Measurements from ENCODE around the gene RRAS2. TPM values are rescaled to one million over a fixed set of nuclear protein-coding genes. Genes with fewer than 3 reads are reported as not detected.
A peak's percentile ranks its signal among the peaks of the same experiment; 100 is the strongest.

The RRAS2 gene
- total RNA-seq, 2 experiments from 2014 or later: 41.4 to 43.7 TPM

- Mint-ChIP-seq H3K4me1 (peaks cover 41% of the 10 kb centered on the region), H3K36me3 (ENCODE audit: low read depth) (peaks cover 28% of the 10 kb centered on the region), H3K27ac (no peak overlapping the region), H3K4me3 (no peak overlapping the region), H3K27me3 (no peaks in the 10 kb centered on the region), H3K9me3 (peaks cover 16% of the 10 kb centered on the region)
- POLR2A ChIA-PET: no interaction called here
- DNase-seq: no peak
- CTCF ChIA-PET: interaction anchor here (0.6 to 1.9 kb wide), 4 partner anchors 11 to 22 kb away, joined by 3 to 5 read pairs (median 4); no protein-coding TSS in a partner anchor
Measured at GRCh38 chr11:14330881-14331280, 28.1 kb downstream of the RRAS2 start.

DNA sequence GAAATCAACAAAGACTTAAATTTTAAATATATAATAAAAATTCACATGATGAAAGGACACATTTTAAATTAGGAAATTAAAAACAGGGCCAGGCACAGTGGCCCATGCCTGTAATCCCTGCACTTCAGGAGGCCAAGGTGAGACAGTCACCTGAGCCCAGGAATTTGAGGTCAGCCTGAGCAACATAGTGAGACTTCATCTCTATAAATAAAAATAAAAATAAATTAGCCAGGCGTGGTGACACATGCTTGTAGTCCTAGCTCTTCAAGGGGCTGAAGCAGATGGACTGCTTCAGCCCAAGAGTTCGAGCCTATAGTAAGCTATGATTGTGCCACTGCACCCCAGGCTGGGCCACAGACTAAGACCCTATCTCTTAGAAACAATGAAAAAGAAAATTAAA lies 29.3 kb downstream of the RRAS2 start:
- CTCF ChIA-PET: interaction anchor here (1.0 to 1.9 kb wide), 2 partner anchors 8 to 16 kb away, joined by 4 read pairs; no protein-coding TSS in a partner anchor
- no peak overlapping the region for H3K27ac Mint-ChIP-seq
- H3K4me1 Mint-ChIP-seq: peaks cover 35% of the 10 kb centered on the region
- DNase-seq: no peak
- peaks cover 17% of the 10 kb centered on the region for H3K36me3 Mint-ChIP-seq (ENCODE audit: low read depth)
- POLR2A ChIA-PET: no interaction called here
- H3K9me3 Mint-ChIP-seq: peaks cover 4% of the 10 kb centered on the region
- H3K4me3 Mint-ChIP-seq: no peak overlapping the region
- no peaks in the 10 kb centered on the region for H3K27me3 Mint-ChIP-seq

DNA sequence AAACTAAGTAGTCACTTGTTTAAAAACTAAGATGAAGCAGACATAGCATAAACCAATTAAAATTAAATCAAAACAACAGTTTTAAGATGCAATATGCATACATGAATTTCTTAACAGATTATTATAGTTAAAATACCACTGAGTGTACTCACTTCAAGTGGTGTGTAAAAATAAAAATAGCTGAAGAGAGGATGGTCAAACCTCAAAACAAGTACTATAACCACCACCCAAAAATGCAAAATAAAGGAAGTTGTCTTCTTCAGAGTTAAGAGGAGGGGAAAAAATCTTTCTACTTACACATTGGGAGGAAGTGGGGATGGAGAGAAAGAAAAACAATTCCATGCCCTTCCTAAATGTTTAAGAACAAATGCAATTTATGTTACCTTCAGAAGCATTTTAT lies 31.9 kb downstream of the RRAS2 start:
- ChIA-PET CTCF (no interaction called here), POLR2A (no interaction called here)
- H3K9me3 Mint-ChIP-seq: peaks cover 2% of the 10 kb centered on the region
- H3K4me3 Mint-ChIP-seq: peak overlapping the region; percentile 22
- peaks cover 24% of the 10 kb centered on the region for H3K36me3 Mint-ChIP-seq (ENCODE audit: low read depth)
- peaks cover 49% of the 10 kb centered on the region for H3K4me1 Mint-ChIP-seq
- H3K27me3 Mint-ChIP-seq: no peaks in the 10 kb centered on the region
- H3K27ac Mint-ChIP-seq: peak overlapping the region; percentile 76
- no peak for DNase-seq

- Mint-ChIP-seq H3K27me3 (no peaks in the 10 kb centered on the region), H3K9me3 (no peaks in the 10 kb centered on the region), H3K4me3 (no peak overlapping the region), H3K36me3 (ENCODE audit: low read depth) (peaks cover 25% of the 10 kb centered on the region), H3K4me1 (peaks cover 71% of the 10 kb centered on the region), H3K27ac (no peak overlapping the region)
- no peak for DNase-seq
- CTCF ChIA-PET: no interaction called here
- POLR2A ChIA-PET: no interaction called here
Measured at GRCh38 chr11:14323118-14323676, 35.8 kb downstream of the RRAS2 start.

DNA sequence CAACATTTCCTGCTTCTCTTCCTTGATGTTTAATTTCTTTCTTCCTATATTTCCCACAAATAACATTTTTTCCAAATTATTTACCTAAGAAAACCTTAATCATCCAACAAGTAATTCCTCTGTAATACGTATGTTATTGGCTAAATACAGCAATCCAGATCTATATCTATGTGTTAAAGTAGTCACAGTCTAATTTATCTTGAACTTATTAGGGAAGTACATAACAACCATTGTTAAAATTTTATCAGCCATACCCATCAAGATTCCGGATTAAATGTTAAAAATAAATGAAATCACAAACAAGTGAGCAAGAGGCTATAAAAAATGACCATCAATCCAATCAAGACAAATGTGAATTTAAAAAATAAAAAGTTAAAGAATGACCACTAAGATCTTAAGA lies 36.5 kb downstream of the RRAS2 start:
- no peak for DNase-seq
- H3K4me3 Mint-ChIP-seq: no peak overlapping the region
- H3K36me3 Mint-ChIP-seq (ENCODE audit: low read depth): peaks cover 26% of the 10 kb centered on the region
- peaks cover 74% of the 10 kb centered on the region for H3K4me1 Mint-ChIP-seq
- H3K9me3 Mint-ChIP-seq: no peaks in the 10 kb centered on the region
- H3K27ac Mint-ChIP-seq: no peak overlapping the region
- ChIA-PET CTCF (interaction anchor here (1.7 kb wide), 1 partner anchor 8 kb away, joined by 4 read pairs; no protein-coding TSS in a partner anchor), POLR2A (no interaction called here)
- H3K27me3 Mint-ChIP-seq: no peaks in the 10 kb centered on the region

DNA sequence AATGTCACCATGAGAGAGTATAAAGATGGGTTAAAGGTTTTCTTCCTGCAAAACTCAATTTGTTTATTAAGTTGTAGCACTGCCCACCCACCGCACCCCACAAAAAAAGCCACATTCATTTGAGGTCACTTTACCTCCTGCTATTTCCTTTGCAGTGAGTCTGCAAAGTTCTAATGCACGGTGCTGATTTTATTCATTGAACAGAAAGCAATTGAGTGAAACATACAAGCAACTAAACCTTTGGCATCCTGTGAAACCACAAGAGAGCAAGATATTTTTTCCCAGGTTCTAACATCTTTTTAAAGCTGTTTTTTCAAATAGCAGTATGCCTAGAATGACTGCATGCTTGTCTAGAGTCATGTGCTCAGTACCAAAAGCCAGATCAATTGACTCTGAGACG lies 39.0 kb downstream of the RRAS2 start:
- H3K27ac Mint-ChIP-seq: peak overlapping the region; percentile 76
- peak overlapping the region; percentile 49 for H3K4me3 Mint-ChIP-seq
- peaks cover 68% of the 10 kb centered on the region for H3K4me1 Mint-ChIP-seq
- no peaks in the 10 kb centered on the region for H3K9me3 Mint-ChIP-seq
- ChIA-PET CTCF (interaction anchor here (0.7 to 1.6 kb wide), 5 partner anchors 12 to 54 kb away, joined by 3 to 5 read pairs (median 3); no protein-coding TSS in a partner anchor), POLR2A (interaction anchor here (0.6 kb wide), 1 partner anchor 13 kb away, joined by 3 read pairs; no protein-coding TSS in a partner anchor)
- peak; percentile 81 for DNase-seq
- peaks cover 32% of the 10 kb centered on the region for H3K36me3 Mint-ChIP-seq (ENCODE audit: low read depth)
- no peaks in the 10 kb centered on the region for H3K27me3 Mint-ChIP-seq

GRCh38 chr11:14318581-14318981 lies 40.4 kb downstream of the RRAS2 start:
- H3K27ac Mint-ChIP-seq: no peak overlapping the region
- peaks cover 30% of the 10 kb centered on the region for H3K36me3 Mint-ChIP-seq (ENCODE audit: low read depth)
- no peaks in the 10 kb centered on the region for H3K27me3 Mint-ChIP-seq
- no peak overlapping the region for H3K4me3 Mint-ChIP-seq
- DNase-seq: no peak
- H3K4me1 Mint-ChIP-seq: peaks cover 68% of the 10 kb centered on the region
- H3K9me3 Mint-ChIP-seq: no peaks in the 10 kb centered on the region
- POLR2A ChIA-PET: no interaction called here
- CTCF ChIA-PET: interaction anchor here (1.0 to 1.8 kb wide), 2 partner anchors 10 to 18 kb away, joined by 3 to 4 read pairs; no protein-coding TSS in a partner anchor

DNA sequence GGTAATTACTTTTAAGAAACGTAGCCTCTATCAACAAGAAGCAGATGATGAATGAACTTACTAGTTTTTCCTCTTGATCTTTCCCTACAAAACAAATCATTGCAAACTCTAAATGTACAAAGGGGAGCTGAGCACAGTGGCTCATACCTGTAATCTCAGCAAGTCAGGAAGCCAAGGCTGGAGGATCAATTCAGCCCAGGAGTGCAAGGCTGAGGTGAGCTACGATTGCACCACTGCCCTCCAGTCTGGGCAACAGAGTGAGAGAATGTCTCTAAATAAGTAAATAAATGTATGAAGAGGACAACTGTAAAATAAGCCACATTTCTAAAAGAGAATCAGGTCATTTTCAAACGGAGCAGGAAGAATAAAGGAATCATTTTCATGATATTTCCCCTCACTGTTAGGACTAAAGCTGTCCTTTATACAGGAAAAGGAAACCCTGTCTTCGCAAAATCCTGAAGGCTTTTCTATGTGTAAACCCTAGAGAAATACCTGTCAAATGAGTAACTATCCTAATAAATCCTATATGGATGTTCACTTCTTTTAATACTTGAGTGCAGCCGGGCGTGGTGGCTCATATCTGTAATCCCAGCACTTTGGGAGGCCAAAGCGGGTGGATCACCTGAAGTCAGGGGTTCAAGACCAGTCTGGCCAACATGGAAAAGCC lies 41.2 kb downstream of the RRAS2 start:
- Mint-ChIP-seq H3K4me3 (no peak overlapping the region), H3K36me3 (ENCODE audit: low read depth) (peaks cover 26% of the 10 kb centered on the region), H3K27ac (peak overlapping the region; percentile 25), H3K27me3 (no peaks in the 10 kb centered on the region), H3K4me1 (peaks cover 68% of the 10 kb centered on the region), H3K9me3 (no peaks in the 10 kb centered on the region)
- DNase-seq: no peak
- POLR2A ChIA-PET: no interaction called here
- CTCF ChIA-PET: interaction anchor here (1.0 to 1.8 kb wide), 2 partner anchors 9 to 17 kb away, joined by 3 to 4 read pairs; no protein-coding TSS in a partner anchor

DNA sequence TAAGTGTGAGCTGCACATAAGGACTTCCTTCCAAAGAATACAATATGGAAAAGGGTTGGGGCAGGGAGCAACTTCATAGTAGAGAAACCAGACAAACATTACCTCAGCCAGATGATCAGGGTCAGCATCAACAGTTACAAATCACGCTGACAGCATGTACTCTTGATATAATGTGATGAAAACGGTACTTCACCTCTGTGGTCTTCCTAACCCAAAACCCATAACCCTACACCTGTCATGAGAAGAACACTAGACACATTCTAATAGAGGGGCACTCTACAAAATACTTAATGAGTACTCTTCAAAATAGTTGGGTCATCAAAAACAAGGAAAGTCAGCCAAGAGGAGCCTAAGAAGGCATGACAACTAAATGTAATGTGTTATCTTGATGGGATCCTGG lies 43.9 kb downstream of the RRAS2 start:
- no peak overlapping the region for H3K27ac Mint-ChIP-seq
- POLR2A ChIA-PET: no interaction called here

GRCh38 chr11:14314127-14314526 lies 44.9 kb downstream of the RRAS2 start:
- ChIA-PET CTCF (interaction anchor here (0.5 to 1.9 kb wide), 3 partner anchors 10 to 104 kb away, joined by 3 to 5 read pairs (median 4); no protein-coding TSS in a partner anchor), POLR2A (interaction anchor here (0.7 kb wide), 1 partner anchor 29 kb away, joined by 4 read pairs; no protein-coding TSS in a partner anchor)
- H3K27ac Mint-ChIP-seq: no peak overlapping the region
- no peaks in the 10 kb centered on the region for H3K27me3 Mint-ChIP-seq
- H3K4me3 Mint-ChIP-seq: no peak overlapping the region
- DNase-seq: no peak
- no peaks in the 10 kb centered on the region for H3K9me3 Mint-ChIP-seq
- H3K36me3 Mint-ChIP-seq (ENCODE audit: low read depth): peaks cover 14% of the 10 kb centered on the region
- H3K4me1 Mint-ChIP-seq: peaks cover 51% of the 10 kb centered on the region

More for the DNA sequence above, 43.9 kb downstream of the RRAS2 start:
- CTCF ChIA-PET: interaction anchor here (1.1 to 1.9 kb wide), 2 partner anchors 11 to 14 kb away, joined by 4 to 5 read pairs; no protein-coding TSS in a partner anchor
- Mint-ChIP-seq H3K27me3 (no peaks in the 10 kb centered on the region), H3K36me3 (ENCODE audit: low read depth) (peaks cover 14% of the 10 kb centered on the region), H3K9me3 (no peaks in the 10 kb centered on the region), H3K4me3 (no peak overlapping the region), H3K4me1 (peaks cover 59% of the 10 kb centered on the region)
- no peak for DNase-seq

- Mint-ChIP-seq H3K27me3 (no peaks in the 10 kb centered on the region), H3K4me1 (peaks cover 39% of the 10 kb centered on the region), H3K9me3 (no peaks in the 10 kb centered on the region), H3K4me3 (no peak overlapping the region), H3K36me3 (ENCODE audit: low read depth) (peaks cover 14% of the 10 kb centered on the region), H3K27ac (peak overlapping the region; percentile 21)
- CTCF ChIA-PET: interaction anchor here (0.6 to 1.2 kb wide), 2 partner anchors 12 to 206 kb away, joined by 3 to 7 read pairs; no protein-coding TSS in a partner anchor
- POLR2A ChIA-PET: no interaction called here
- no peak for DNase-seq
Measured at GRCh38 chr11:14312736-14313438, 46.1 kb downstream of the RRAS2 start.

DNA sequence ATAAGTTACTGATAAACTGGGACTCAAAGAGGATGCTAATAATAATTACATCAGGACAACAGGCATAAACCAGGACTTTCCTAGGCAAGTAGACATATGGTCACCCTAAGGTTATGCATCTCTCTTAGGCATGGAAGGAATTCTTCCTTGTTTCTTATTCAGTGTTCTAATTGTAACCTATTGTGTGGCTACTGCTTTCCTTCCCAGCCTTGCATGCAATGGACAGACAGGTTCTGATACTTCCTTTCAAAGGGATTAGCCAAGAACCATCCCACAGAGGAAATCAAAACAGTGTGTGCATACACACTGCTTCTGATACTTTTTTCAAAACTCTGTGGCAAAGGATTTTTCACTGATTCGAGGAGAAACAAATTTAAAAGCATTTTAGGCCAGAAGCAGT lies 48.3 kb downstream of the RRAS2 start:
- Mint-ChIP-seq H3K9me3 (no peaks in the 10 kb centered on the region), H3K36me3 (ENCODE audit: low read depth) (peaks cover 6% of the 10 kb centered on the region), H3K4me1 (peaks cover 34% of the 10 kb centered on the region), H3K27ac (no peak overlapping the region), H3K4me3 (no peak overlapping the region), H3K27me3 (no peaks in the 10 kb centered on the region)
- DNase-seq: no peak
- ChIA-PET POLR2A (no interaction called here), CTCF (no interaction called here)

All from activated CD4-positive, alpha-beta T cell treated with anti-CD3 and anti-CD28 coated beads, Interleukin-2, amount 10 ng/mL, durations not matched to agents 7 days and 5 days (primary cell).